Gastrocnemius medialis (tissue), 4 donors: ENCODE data around the gene SCT. TPM values are rescaled to one million over a fixed set of nuclear protein-coding genes. Genes with fewer than 3 reads are reported as not detected.
A peak's percentile ranks its signal among the peaks of the same experiment; 100 is the strongest.

Experiments used
- ATAC-seq, 2 donors: fragments of 150-250 bp; one replicate each; pipeline ENCODE4 v1.9.1; 2016
- DNase-seq, 2 donors: peaks; one replicate each; pipeline ENCODE4 v3.0.0-alpha.2; 2019
- H3K27ac ChIP-seq, 4 donors: fragments of 200-600 bp; sonication (generic); 1 replicate in 1 of 4; 2 replicates in 3 of 4; pipeline ENCODE4 v1.5.1; 2016 to 2018; ENCODE audit warnings: mild to moderate bottlenecking in 2 of 4, moderate library complexity in 1 of 4
- H3K27me3 ChIP-seq, 3 donors: fragments of 200-600 bp; sonication (generic) in 2 of 3; 1 replicate in 1 of 3; 2 replicates in 2 of 3; pipeline versions ENCODE4 v1.5.1 to v1.6.0; 2016 to 2019; ENCODE audit warnings: mild to moderate bottlenecking in 1 of 3, moderate library complexity in 1 of 3
- H3K36me3 ChIP-seq, 2 donors: fragments of 200-600 bp; sonication (generic) in 1 of 2; one replicate each; pipeline ENCODE4 v1.5.1; 2017 to 2018
- H3K4me1 ChIP-seq, 2 donors: fragments of 200-600 bp; sonication (generic) in 1 of 2; one replicate each; pipeline ENCODE4 v1.5.1; 2016 to 2017; ENCODE audit warnings: mild to moderate bottlenecking in 2 of 2
- H3K4me3 ChIP-seq, 4 donors: fragments of 200-600 bp; sonication (generic) in 3 of 4; 1 replicate in 1 of 4; 2 replicates in 3 of 4; pipeline ENCODE4 v1.5.1; 2016 to 2019; ENCODE audit warnings: mild to moderate bottlenecking in 2 of 4
- H3K9me3 ChIP-seq, 3 donors: fragments of 200-600 bp; sonication (generic) in 2 of 3; 1 replicate in 1 of 3; 2 replicates in 2 of 3; pipeline ENCODE4 v1.5.1; 2016 to 2019
- POLR2A ChIP-seq, 2 donors: fragments of 450-650 bp; IDR thresholded peaks; one replicate each; pipeline ENCODE4 v1.6.1; 2017; ENCODE audit warnings: antibody characterized with exemption in 2 of 2, mild to moderate bottlenecking in 2 of 2, moderate library complexity in 2 of 2
- in situ Hi-C, 4 donors: fragments of 200-750 bp; cut with MboI; loops; one replicate each; pipeline versions ENCODE4 v1.15.0 to v1.8.0; 2017; ENCODE audit warnings: low sequenced_read_pairs in 4 of 4
- intact Hi-C: fragments of 100-400 bp; cut with DNase I; formaldehyde crosslinking; loops from one replicate; pipeline ENCODE4 v1.15.1; 2023; ENCODE audit warnings: low total_unique reads
- total RNA-seq, 4 donors: library from RNA; depleted of rRNA; stranded (reverse); fragments of >200 nt; gene quantifications; one replicate each; pipeline versions ENCODE4 v1.1.0 to v1.2.3, GENCODE V29; 2016
- TF ChIP-seq, protein P1 (sequence below), 5 experiments: fragments of 450-650 bp in 3 of 5; fragments of 200-600 bp in 2 of 5; sonication (generic) in 2 of 5; IDR thresholded peaks in 4 of 5; conservative IDR thresholded peaks in 1 of 5; 1 replicate in 4 of 5; 2 replicates in 1 of 5; pipeline ENCODE4 v1.5.1; 2016 to 2019; ENCODE audit warnings: antibody characterized with exemption in 5 of 5, mild to moderate bottlenecking in 3 of 5, moderate library complexity in 3 of 5

The SCT gene
- total RNA-seq, 4 donors from 2014 or later: not detected

DNA sequence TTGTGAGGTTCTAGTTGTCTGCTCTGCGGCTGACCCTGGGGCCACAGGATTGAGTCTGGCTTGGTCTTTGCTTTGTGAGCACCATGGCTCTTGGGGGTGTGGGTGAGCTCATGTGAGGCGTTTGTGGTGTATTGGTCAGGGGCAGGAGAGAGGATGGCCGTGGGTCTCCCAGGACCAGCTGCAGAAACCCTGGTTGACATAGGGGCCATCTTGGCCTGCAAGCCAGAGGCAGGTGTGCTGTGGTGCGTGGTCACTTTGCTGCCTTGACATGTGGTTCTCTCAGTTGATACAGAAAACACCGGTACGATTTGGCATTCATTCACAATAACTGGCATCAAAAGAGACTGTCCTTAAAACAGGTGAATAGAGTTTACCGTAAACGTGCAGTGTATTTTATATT is 39.4 kb downstream of the SCT start:
- DNase-seq (no peak), ATAC-seq (peak in 1 of 2 donors; percentile 14)
- Histone ChIP-seq H3K4me3 (no peak overlapping the region), H3K27me3 (no peaks in the 10 kb centered on the region), H3K9me3 (no peaks in the 10 kb centered on the region), H3K36me3 (peaks cover 0 to 62% of the 10 kb centered on the region in 2 donors), H3K27ac (no peak overlapping the region), H3K4me1 (no peaks in the 10 kb centered on the region)
- TF ChIP-seq, protein P1, sequence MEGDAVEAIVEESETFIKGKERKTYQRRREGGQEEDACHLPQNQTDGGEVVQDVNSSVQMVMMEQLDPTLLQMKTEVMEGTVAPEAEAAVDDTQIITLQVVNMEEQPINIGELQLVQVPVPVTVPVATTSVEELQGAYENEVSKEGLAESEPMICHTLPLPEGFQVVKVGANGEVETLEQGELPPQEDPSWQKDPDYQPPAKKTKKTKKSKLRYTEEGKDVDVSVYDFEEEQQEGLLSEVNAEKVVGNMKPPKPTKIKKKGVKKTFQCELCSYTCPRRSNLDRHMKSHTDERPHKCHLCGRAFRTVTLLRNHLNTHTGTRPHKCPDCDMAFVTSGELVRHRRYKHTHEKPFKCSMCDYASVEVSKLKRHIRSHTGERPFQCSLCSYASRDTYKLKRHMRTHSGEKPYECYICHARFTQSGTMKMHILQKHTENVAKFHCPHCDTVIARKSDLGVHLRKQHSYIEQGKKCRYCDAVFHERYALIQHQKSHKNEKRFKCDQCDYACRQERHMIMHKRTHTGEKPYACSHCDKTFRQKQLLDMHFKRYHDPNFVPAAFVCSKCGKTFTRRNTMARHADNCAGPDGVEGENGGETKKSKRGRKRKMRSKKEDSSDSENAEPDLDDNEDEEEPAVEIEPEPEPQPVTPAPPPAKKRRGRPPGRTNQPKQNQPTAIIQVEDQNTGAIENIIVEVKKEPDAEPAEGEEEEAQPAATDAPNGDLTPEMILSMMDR (IDR thresholded peaks at IDR 0.05 in 4 of 5, conservative IDR thresholded peaks at IDR 0.05 in 1 of 5): no peak
- no peak for TF ChIP-seq POLR2A (IDR thresholded peaks at IDR 0.05)
- intact Hi-C loops (no loop called here), in situ Hi-C loops (no loop called here)

DNA sequence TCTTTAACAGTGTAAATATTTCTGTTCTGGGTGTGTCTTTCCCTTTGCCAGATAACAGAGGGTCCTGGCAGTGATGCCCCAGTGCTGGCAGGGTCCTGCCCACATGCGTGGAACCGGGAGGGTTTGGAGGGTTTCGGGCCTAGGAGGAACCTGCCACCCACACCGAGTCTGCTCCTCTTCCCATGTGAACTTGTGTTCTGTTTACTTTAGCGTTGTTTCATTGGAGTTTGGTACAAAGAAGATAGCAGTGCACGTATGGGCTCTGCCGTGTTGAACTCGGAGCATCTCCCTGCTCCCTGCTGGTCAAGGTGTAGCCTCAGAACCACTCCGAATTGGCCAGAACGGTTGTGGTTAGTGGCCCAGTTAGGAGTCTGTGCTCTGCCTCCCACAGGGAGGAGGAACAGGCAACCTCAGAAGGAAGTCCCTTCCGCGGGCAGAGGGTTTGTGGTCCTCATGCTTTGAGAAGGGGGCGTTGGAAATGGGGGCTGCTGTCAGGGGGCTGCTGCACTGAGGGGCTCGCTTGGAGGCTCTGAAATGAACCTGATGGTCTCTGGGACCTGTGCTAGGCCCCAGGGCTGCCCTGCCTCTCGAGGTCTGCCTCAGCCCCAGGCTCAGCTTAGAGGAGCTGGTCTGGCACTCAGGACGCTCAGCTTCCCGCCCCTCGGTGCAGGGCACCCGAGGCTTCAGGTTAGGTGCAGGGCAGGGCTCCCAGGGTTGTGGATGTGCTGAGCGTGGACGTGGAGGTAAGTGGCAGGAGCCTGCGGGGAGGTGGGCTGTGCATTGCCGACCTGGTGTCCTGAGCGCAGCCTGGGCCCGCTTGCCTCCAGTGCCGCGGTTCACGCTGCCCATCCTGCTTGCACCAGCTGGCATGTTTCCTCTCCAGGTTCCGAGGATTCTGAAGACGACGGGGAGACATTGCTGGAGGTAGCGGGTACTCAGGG is 40.3 kb downstream of the SCT start:
- Histone ChIP-seq H3K27me3 (no peaks in the 10 kb centered on the region), H3K4me3 (no peak overlapping the region), H3K9me3 (no peaks in the 10 kb centered on the region), H3K4me1 (peaks cover 0 to 5% of the 10 kb centered on the region in 2 donors), H3K36me3 (peaks cover 0 to 58% of the 10 kb centered on the region in 2 donors), H3K27ac (no peak overlapping the region)
- DNase-seq (no peak), ATAC-seq (no peak)
- in situ Hi-C loops: no loop called here
- TF ChIP-seq, protein P1 (IDR thresholded peaks at IDR 0.05 in 4 of 5, conservative IDR thresholded peaks at IDR 0.05 in 1 of 5): no peak
- no peak for TF ChIP-seq POLR2A (IDR thresholded peaks at IDR 0.05)
- intact Hi-C loops: no loop called here

DNA sequence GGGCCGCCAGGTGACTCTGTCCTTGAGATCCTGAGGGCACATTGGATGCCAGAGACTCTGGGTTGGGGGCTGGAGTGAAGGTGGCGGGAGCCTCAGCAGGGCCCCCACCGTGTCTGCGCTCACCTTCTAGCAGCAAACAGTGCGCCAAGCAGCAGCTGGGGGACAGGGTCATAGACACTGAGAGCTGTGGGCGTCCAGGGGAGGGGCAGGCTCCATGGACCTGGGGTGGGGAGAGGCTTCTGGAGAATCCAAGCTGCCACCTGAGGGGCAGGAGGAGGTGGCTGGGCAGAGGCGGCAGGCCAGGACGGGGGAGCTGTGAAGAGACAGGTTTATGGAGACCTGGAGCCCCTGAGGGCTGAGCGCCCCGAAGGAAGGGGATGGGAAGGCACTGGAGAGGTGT is 42.7 kb downstream of the SCT start:
- Histone ChIP-seq H3K4me3 (no peak overlapping the region), H3K4me1 (peaks cover 16 to 29% of the 10 kb centered on the region in 2 donors), H3K9me3 (no peaks in the 10 kb centered on the region), H3K27ac (no peak overlapping the region), H3K36me3 (peaks cover 0 to 48% of the 10 kb centered on the region in 2 donors), H3K27me3 (no peaks in the 10 kb centered on the region)
- no peak for ATAC-seq
- in situ Hi-C loops (no loop called here), intact Hi-C loops (no loop called here)
- TF ChIP-seq, protein P1 (IDR thresholded peaks at IDR 0.05 in 4 of 5, conservative IDR thresholded peaks at IDR 0.05 in 1 of 5): no peak
- TF ChIP-seq POLR2A (IDR thresholded peaks at IDR 0.05): no peak
- no peak for DNase-seq

DNA sequence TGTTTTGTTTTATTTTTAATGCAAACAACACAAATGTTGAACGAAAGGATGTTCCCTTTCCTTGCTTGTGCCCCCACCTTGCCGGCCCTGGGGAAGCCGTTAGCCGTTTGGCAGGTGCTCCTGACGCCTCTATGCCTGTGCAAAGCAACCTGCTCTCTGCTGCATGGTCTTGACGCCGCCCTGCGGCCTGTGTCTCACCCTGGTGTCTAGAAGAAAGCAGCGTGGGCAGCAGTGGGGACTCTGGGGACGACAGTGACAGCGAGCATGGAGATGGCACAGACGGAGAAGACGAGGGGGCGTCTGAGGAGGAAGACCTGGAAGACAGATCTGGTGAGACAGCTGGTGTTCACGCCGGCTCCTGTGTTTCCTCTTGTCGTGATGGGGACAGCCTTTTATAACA is 45.2 kb downstream of the SCT start:
- no peak overlapping the region for H3K27ac ChIP-seq
- intact Hi-C loops (no loop called here), in situ Hi-C loops (no loop called here)
- no peaks in the 10 kb centered on the region for H3K27me3 ChIP-seq
- DNase-seq (no peak), ATAC-seq (no peak)
- H3K9me3 ChIP-seq: no peaks in the 10 kb centered on the region
- no peak for TF ChIP-seq POLR2A (IDR thresholded peaks at IDR 0.05)
- TF ChIP-seq, protein P1 (IDR thresholded peaks at IDR 0.05 in 4 of 5, conservative IDR thresholded peaks at IDR 0.05 in 1 of 5): no peak
- no peak overlapping the region for H3K4me3 ChIP-seq
- peaks cover 0 to 27% of the 10 kb centered on the region in 2 donors for H3K36me3 ChIP-seq
- H3K4me1 ChIP-seq: peaks cover 36 to 52% of the 10 kb centered on the region in 2 donors
